Glutamatergic neuron (in vitro differentiated cells): ENCODE data around the gene TMEM87A. TPM values are rescaled to one million over a fixed set of nuclear protein-coding genes. Genes with fewer than 3 reads are reported as not detected.

Experiments
- DNase-seq: peaks from one replicate; pipeline ENCODE4 v3.0.0; 2022
- H3K27ac Mint-ChIP-seq: one replicate; pipeline ENCODE4 v1.8.0; 2020; ENCODE audit warnings: mild to moderate bottlenecking, mixed read lengths, inconsistent platforms; ENCODE audit not compliant: unreplicated experiment
- H3K27me3 Mint-ChIP-seq: one replicate; pipeline ENCODE4 v1.8.0; 2020; ENCODE audit warnings: mild to moderate bottlenecking, moderate library complexity, mixed read lengths, inconsistent platforms; ENCODE audit not compliant: unreplicated experiment
- H3K36me3 Mint-ChIP-seq: one replicate; pipeline ENCODE4 v1.8.0; 2020; ENCODE audit warnings: mild to moderate bottlenecking, mixed read lengths, inconsistent platforms; ENCODE audit not compliant: unreplicated experiment
- H3K4me1 Mint-ChIP-seq: one replicate; pipeline ENCODE4 v1.8.0; 2020; ENCODE audit warnings: mild to moderate bottlenecking, low read depth, mixed read lengths, inconsistent platforms; ENCODE audit not compliant: unreplicated experiment
- H3K4me3 Mint-ChIP-seq: one replicate; pipeline ENCODE4 v1.8.0; 2020; ENCODE audit warnings: mild to moderate bottlenecking, mixed read lengths, inconsistent platforms; ENCODE audit not compliant: unreplicated experiment
- H3K9me3 Mint-ChIP-seq: one replicate; pipeline ENCODE4 v1.8.0; 2020; ENCODE audit warnings: mild to moderate bottlenecking, moderate library complexity, mixed read lengths, inconsistent platforms; ENCODE audit not compliant: unreplicated experiment
- microRNA-seq: library from miRNA; unstranded; fragments of <30 nt; microRNA quantifications from one replicate; pipeline ENCODE4, GENCODE V29; 2020; ENCODE audit not compliant: unreplicated experiment
- total RNA-seq: library from RNA; stranded (reverse); fragmentation: NEBNext Ultra II Directional; extraction: Animal tissue kit (Norgen Biotek cat#: 25700); gene quantifications from one replicate; pipeline ENCODE4 v1.2.1, GENCODE V29; 2021; ENCODE audit not compliant: unreplicated experiment
- TF ChIP-seq, protein P1 (sequence below): fragments of 200-600 bp; sonication (generic); IDR thresholded peaks from one replicate; pipeline ENCODE4 v1.5.0; 2021; ENCODE audit not compliant: partially characterized antibody, unreplicated experiment

The TMEM87A gene
- total RNA-seq, 1 donor from 2014 or later = 41.1 TPM

DNA sequence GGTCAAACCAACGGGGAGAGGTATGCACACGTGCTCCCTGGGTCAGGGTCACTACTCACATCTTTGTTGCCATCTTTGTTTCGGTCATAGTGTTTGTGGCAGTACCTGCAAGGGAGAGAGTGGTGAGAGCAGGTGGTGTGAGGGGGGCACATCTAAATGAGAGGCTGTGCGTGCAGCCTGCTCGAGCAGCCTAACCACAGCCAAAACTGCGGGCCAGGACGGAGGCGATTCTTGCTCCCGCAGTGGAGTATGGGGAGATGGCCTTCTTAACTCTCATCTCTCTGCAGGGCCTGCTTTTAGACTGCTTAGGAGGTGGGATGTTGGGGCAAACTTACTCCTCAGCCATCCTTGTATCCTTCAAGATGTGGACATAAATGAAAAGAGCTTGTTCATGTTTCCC, 109.9 kb downstream of the TMEM87A start:
- H3K36me3 Mint-ChIP-seq = no peaks in the 10 kb centered on the region
- H3K27me3 Mint-ChIP-seq = peaks cover 2% of the 10 kb centered on the region
- H3K27ac Mint-ChIP-seq = no peak overlapping the region
- DNase-seq = no peak
- no peaks in the 10 kb centered on the region for H3K9me3 Mint-ChIP-seq
- TF ChIP-seq, protein P1, sequence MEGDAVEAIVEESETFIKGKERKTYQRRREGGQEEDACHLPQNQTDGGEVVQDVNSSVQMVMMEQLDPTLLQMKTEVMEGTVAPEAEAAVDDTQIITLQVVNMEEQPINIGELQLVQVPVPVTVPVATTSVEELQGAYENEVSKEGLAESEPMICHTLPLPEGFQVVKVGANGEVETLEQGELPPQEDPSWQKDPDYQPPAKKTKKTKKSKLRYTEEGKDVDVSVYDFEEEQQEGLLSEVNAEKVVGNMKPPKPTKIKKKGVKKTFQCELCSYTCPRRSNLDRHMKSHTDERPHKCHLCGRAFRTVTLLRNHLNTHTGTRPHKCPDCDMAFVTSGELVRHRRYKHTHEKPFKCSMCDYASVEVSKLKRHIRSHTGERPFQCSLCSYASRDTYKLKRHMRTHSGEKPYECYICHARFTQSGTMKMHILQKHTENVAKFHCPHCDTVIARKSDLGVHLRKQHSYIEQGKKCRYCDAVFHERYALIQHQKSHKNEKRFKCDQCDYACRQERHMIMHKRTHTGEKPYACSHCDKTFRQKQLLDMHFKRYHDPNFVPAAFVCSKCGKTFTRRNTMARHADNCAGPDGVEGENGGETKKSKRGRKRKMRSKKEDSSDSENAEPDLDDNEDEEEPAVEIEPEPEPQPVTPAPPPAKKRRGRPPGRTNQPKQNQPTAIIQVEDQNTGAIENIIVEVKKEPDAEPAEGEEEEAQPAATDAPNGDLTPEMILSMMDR = no peak
- no peaks in the 10 kb centered on the region for H3K4me1 Mint-ChIP-seq
- no peak overlapping the region for H3K4me3 Mint-ChIP-seq

Small RNAs within 50 kb of the gene (microRNA-seq; reads per million reads assigned to microRNA genes)
- 17.1 reads per million, percentile 57 among the genes with 10 or more reads in this experiment for gene MIR627

Other genes with a start within 250 kb of the TMEM87A start
- not detected for gene PLA2G4D, start 178.9 kb downstream of the TMEM87A start, total RNA-seq
- gene PLA2G4F, start 116.8 kb downstream of the TMEM87A start, total RNA-seq = not detected
- 94.4 TPM for gene VPS39, start 65.1 kb downstream of the TMEM87A start, total RNA-seq
- 17.8 TPM for gene GANC, start 232 bp downstream of the TMEM87A start, total RNA-seq
- 1.8 TPM for gene CAPN3, start 86.1 kb upstream of the TMEM87A start, total RNA-seq
- 37.2 TPM for gene ZNF106, start 217.7 kb upstream of the TMEM87A start, total RNA-seq
- 15.2 TPM for gene SNAP23, start 222.2 kb upstream of the TMEM87A start, total RNA-seq